Left ventricle myocardium inferior (tissue), 1 donor: Measurements from ENCODE around the gene NKD1. TPM values are rescaled to one million over a fixed set of nuclear protein-coding genes. Genes with fewer than 3 reads are reported as not detected.
"Not testable (repeated sequence)": the region's sequence is repeated elsewhere in the genome, so short reads cannot be mapped to it uniquely, and the experiment has no call there.

Experiments
- DNase-seq: peaks from one replicate; pipeline ENCODE4 v3.0.0-alpha.2; 2020
- H3K27ac ChIP-seq: fragments of 200-600 bp; replicated peaks from 2 replicates; pipeline ENCODE4 v1.8.0; 2021
- H3K27me3 ChIP-seq: fragments of 200-600 bp; 2 replicates; pipeline ENCODE4 v1.8.0; 2021; ENCODE audit warnings: low read depth
- H3K36me3 ChIP-seq: fragments of 200-600 bp; 2 replicates; pipeline ENCODE4 v1.8.0; 2021
- H3K4me1 ChIP-seq: fragments of 200-600 bp; 2 replicates; pipeline ENCODE4 v1.8.0; 2021
- H3K4me3 ChIP-seq: fragments of 200-600 bp; 2 replicates; pipeline ENCODE4 v1.8.0; 2021; ENCODE audit warnings: mild to moderate bottlenecking, moderate library complexity
- H3K9me3 ChIP-seq: fragments of 200-600 bp; replicated peaks from 2 replicates; pipeline ENCODE4 v1.8.0; 2021
- CTCF ChIP-seq: fragments of 200-600 bp; IDR thresholded peaks from 2 replicates; pipeline ENCODE4 v1.8.0; 2021; ENCODE audit warnings: antibody characterized with exemption, mild to moderate bottlenecking, borderline replicate concordance
- intact Hi-C: fragments of 100-400 bp; cut with micrococcal nuclease; formaldehyde crosslinking; loops from one replicate; pipeline ENCODE4 v1.11.0; 2022
- total RNA-seq: library from RNA; stranded (reverse); fragmentation: NEBNext Ultra II Directional; extraction: Animal tissue kit (Norgen Biotek cat#: 25700); gene quantifications from one replicate; pipeline ENCODE4 v1.2.1, GENCODE V29; 2021
- donor health status: DM: no; HTN: yes; CAD: no; lungs with severe emphysema.

Gene NKD1
- total RNA-seq, 1 donor from 2014 or later: 1.5 TPM

DNA sequence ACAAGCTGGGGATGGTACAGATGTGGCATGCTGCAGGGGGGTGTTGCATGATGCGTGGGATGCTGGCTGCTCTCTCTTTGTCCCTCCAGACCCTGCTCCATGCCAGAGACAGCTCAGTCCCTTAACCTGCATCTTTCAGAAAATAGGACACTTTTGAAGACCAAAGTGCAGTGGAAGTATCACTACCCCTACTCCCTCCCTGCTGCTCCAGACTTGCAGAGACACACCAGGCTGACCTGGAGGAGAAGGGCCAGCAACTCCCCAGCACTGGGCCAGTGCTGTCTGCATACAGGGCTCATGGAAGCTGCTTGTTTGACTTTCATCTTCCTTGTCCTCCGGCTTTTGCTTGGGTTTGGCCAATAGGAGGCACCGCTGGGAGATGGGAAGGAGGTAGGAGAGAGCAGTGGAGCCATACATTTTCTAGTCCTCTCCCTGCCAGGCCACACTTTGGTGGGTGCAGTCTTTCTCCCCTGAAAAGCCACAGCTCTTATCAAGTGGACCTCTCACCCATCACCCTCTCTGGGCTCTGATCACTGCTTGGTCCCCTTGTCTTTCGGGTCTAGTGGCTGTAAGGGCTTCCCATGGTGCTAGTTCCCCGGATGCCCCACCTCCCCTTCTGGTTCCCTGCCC, 46.1 kb upstream of the NKD1 start:
- Histone ChIP-seq H3K4me3 (no peak overlapping the region), H3K9me3 (peaks cover 4% of the 10 kb centered on the region), H3K4me1 (no peaks in the 10 kb centered on the region), H3K27ac (no peak overlapping the region), H3K27me3 (peaks cover 81% of the 10 kb centered on the region), H3K36me3 (no peaks in the 10 kb centered on the region)
- DNase-seq: no peak
- no peak for TF ChIP-seq CTCF
- intact Hi-C loops: no loop called here

- no peak for TF ChIP-seq CTCF
- no peaks in the 10 kb centered on the region for H3K36me3 ChIP-seq
- intact Hi-C loops: no loop called here
- H3K9me3 ChIP-seq: peaks cover 4% of the 10 kb centered on the region
- DNase-seq: no peak
- peaks cover 81% of the 10 kb centered on the region for H3K27me3 ChIP-seq
- no peaks in the 10 kb centered on the region for H3K4me1 ChIP-seq
- no peak overlapping the region for H3K27ac ChIP-seq
- no peak overlapping the region for H3K4me3 ChIP-seq
Observed at GRCh38 chr16:50502616-50503011, 45.6 kb upstream of the NKD1 start.

GRCh38 chr16:50503868-50504531, 44.2 kb upstream of the NKD1 start:
- H3K27ac ChIP-seq, DNase-seq, H3K36me3 ChIP-seq, intact Hi-C loops, H3K9me3 ChIP-seq, H3K4me1 ChIP-seq, H3K4me3 ChIP-seq: not testable (repeated sequence)
- peaks cover 69% of the 10 kb centered on the region for H3K27me3 ChIP-seq

- Histone ChIP-seq H3K4me1 (no peaks in the 10 kb centered on the region), H3K36me3 (no peaks in the 10 kb centered on the region), H3K4me3 (no peak overlapping the region), H3K27me3 (peaks cover 59% of the 10 kb centered on the region), H3K27ac (no peak overlapping the region), H3K9me3 (peaks cover 4% of the 10 kb centered on the region)
- no peak for TF ChIP-seq CTCF
- no peak for DNase-seq
- intact Hi-C loops: no loop called here
Observed at GRCh38 chr16:50505115-50505514, 43.1 kb upstream of the NKD1 start.

DNA sequence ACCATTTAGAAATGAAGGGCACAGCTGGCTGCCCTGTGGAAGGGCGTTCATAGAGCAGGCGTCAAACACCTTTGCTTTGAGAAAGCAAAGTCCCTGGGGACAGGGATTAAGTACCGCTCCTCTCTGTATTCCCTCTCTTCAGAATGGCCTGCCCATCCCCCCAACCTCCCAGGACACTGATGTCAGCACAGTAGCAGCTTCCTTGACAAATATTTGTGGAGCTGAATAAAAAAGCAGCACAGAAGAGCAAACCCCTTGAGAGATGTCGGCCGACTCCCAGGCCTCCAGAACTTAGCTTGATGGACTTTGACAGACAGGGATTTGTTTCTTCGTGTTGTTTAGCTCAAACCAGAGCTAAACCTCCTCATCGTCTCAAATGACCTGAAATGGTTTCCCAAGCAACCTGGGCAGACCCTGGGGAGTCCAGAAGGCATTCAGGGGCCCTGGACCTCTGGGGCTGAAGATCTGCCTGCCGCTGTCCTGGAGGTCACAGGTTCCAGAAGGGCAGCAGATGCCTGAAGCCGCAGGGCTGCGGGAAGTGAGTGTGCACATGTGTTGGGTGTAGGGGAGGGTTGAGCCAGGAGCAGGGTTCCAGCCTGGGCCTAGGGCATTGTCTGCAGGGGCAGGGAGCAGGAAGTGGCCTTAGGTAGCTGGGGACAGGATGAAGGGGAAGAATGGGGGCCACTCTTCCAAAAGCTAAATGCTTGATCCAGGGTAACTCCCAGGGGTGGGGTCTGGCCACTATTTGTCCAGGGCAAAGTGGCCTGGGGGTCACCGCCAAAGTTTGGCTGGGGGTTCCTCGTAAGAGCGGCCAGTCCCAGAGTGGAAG, 42.3 kb upstream of the NKD1 start:
- H3K4me3 ChIP-seq: no peak overlapping the region
- TF ChIP-seq CTCF: no peak

More for the DNA sequence above, 42.3 kb upstream of the NKD1 start:
- intact Hi-C loops: no loop called here
- Histone ChIP-seq H3K9me3 (peaks cover 4% of the 10 kb centered on the region), H3K36me3 (no peaks in the 10 kb centered on the region), H3K4me1 (no peaks in the 10 kb centered on the region), H3K27me3 (peaks cover 52% of the 10 kb centered on the region), H3K27ac (no peak overlapping the region)
- DNase-seq: no peak
